Hematopoietic multipotent progenitor cell treated with erythropoietin and hydrocortisone succinate and interleukin-3 and kit ligand, for 15 days (in vitro differentiated cells): ENCODE data around the gene COL20A1.
"Not testable (repeated sequence)": the region's sequence is repeated elsewhere in the genome, so short reads cannot be mapped to it uniquely, and the experiment has no call there.

Experiments
- DNase-seq: peaks from one replicate; pipeline ENCODE4 v3.0.0-alpha.2; 2015; ENCODE audit warnings: low spot score

Gene COL20A1

GRCh38 chr20:63378626-63379025, 85.6 kb downstream of the COL20A1 start:
- no peak for DNase-seq

- DNase-seq: no peak
Measured at GRCh38 chr20:63379296-63379695, 86.3 kb downstream of the COL20A1 start.

GRCh38 chr20:63379872-63380271, 86.9 kb downstream of the COL20A1 start:
- DNase-seq: not testable (repeated sequence)

- DNase-seq: no peak
Measured at GRCh38 chr20:63380346-63380870, 87.4 kb downstream of the COL20A1 start.

GRCh38 chr20:63381781-63382431, 88.9 kb downstream of the COL20A1 start:
- DNase-seq: peak; percentile 7

GRCh38 chr20:63382551-63383300, 89.7 kb downstream of the COL20A1 start:
- no peak for DNase-seq

- DNase-seq: no peak
Measured at GRCh38 chr20:63383556-63383955, 90.6 kb downstream of the COL20A1 start.

GRCh38 chr20:63384336-63384735, 91.3 kb downstream of the COL20A1 start:
- no peak for DNase-seq
